Breast epithelium (tissue), 3 donors: ENCODE results near the gene ACER1.

ENCODE experiments used
- CTCF ChIP-seq, 3 donors: fragments of 450-650 bp; IDR thresholded peaks; one replicate each; pipeline ENCODE4 v1.5.1; 2016 to 2017; ENCODE audit warnings: antibody characterized with exemption in 3 of 3, mild to moderate bottlenecking in 3 of 3, moderate library complexity in 3 of 3
- POLR2A ChIP-seq: fragments of 450-650 bp; IDR thresholded peaks from one replicate; pipeline ENCODE4 v1.6.1; 2016; ENCODE audit warnings: antibody characterized with exemption, mild to moderate bottlenecking, moderate library complexity
- POLR2AphosphoS5 ChIP-seq, 3 donors: sonication (generic); formaldehyde crosslinking; IDR thresholded peaks; one replicate each; pipeline ENCODE4 v1.6.1; 2017; ENCODE audit warnings: antibody characterized with exemption in 3 of 3

DNA sequence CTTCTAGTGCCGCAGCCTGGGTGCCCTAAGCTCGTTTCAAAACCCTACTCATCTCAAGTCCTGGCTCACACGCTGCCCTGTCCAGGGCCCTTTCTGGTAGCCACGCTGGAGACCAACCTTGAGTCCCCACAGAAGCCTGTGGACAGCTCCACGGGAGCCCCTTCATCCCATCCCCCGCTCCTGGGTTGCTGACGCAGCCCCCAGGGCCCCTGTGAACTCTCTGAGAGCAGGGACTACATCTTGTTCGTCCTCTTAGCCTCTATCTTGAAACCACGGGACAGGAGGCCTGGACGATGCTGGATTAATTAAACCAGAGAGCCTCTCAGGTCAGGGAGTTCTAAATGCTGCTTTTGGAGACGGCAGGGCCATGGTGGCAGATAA lies 61.0 kb downstream of the ACER1 start:
- TF ChIP-seq CTCF (IDR thresholded peaks at IDR 0.05) (no peak), POLR2A (no peak), POLR2AphosphoS5 (IDR thresholded peaks at IDR 0.05) (no peak)
